PC-9 (cell line): ENCODE data around the gene SFT2D3.

Experiments used
- EZH2 ChIP-seq: fragments of 200-600 bp; sonication (generic); IDR thresholded peaks from 2 replicates; pipeline ENCODE4 v1.8.0; 2017; ENCODE audit warnings: antibody characterized with exemption, low read depth
- TF ChIP-seq, protein P1 (sequence below): fragments of 200-600 bp; sonication (generic); conservative IDR thresholded peaks from 2 replicates; pipeline ENCODE4 v1.6.1; 2017; ENCODE audit warnings: mixed run types, antibody characterized with exemption, mild to moderate bottlenecking, moderate library complexity

DNA sequence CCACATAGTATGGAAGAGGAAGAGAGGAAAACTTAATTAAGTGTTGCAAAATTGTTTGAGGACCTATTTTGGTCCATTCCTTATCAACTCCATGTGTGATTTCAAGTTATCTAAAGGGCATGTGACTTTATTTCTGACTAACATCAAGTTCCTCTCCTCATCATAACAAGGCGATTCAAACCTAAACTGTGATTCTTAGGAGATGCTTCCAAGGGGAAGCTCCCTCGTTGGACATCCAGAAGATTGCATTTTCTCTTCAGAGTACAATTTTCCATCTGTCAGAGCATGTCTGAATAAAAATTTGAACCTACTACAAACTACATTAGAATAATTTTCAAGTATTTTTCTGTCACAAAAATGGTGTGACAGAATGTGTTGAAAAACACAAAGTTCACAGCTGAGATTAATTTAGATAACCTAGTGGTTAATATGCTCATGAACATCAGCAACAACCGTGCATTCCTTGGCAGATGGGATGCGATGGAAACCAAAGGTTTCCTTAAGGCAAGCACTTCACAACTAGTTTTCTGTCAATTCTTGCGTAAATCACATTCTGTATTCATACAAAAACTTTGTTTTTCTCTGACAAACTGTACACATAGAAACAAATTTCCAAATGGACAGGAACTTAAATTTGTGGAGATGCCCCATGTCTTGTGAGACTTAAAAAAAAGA, 4.2 kb downstream of the SFT2D3 start:
- TF ChIP-seq, protein P1, sequence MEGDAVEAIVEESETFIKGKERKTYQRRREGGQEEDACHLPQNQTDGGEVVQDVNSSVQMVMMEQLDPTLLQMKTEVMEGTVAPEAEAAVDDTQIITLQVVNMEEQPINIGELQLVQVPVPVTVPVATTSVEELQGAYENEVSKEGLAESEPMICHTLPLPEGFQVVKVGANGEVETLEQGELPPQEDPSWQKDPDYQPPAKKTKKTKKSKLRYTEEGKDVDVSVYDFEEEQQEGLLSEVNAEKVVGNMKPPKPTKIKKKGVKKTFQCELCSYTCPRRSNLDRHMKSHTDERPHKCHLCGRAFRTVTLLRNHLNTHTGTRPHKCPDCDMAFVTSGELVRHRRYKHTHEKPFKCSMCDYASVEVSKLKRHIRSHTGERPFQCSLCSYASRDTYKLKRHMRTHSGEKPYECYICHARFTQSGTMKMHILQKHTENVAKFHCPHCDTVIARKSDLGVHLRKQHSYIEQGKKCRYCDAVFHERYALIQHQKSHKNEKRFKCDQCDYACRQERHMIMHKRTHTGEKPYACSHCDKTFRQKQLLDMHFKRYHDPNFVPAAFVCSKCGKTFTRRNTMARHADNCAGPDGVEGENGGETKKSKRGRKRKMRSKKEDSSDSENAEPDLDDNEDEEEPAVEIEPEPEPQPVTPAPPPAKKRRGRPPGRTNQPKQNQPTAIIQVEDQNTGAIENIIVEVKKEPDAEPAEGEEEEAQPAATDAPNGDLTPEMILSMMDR, result no peak
- no peak for TF ChIP-seq EZH2
